Kidney capillary endothelial cell (primary cell): ENCODE results near the gene CAPN6.

Experiments
- DNase-seq: peaks from one replicate; pipeline ENCODE4 v3.0.0-alpha.2; 2018; ENCODE audit warnings: low spot score

Gene CAPN6

DNA sequence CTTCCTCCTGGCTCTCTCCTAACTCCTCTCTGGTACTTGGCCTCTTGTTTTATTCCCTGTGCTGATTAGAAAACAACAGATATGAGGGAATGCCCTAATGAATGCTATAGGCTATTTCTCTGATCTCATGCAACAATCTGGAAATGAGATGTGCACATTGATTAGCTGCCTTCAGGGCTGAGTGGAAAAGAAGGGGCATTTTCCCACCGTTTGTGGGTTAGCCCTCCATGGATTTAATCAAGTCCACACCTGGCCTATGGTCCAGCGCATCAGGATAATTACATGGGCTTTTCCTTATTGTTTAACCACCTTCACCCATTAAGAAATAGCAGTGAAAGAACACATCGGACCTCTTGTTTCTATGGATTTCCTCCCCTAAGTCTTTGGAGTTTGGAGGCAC, 70.0 kb downstream of the CAPN6 start:
- DNase-seq, result no peak

- DNase-seq, result no peak
Observed at GRCh38 chrX:111199505-111199904, 70.8 kb downstream of the CAPN6 start.
